GM18502 (cell line): ENCODE data around the gene SMIM7.

Experiments used
- ATAC-seq: cut with Tn5 transposase; IDR thresholded peaks from one replicate; pipeline ENCODE4 v1.9.1; 2021; ENCODE audit warnings: mild to moderate bottlenecking; ENCODE audit not compliant: unreplicated experiment, poor library complexity

SMIM7 gene

DNA sequence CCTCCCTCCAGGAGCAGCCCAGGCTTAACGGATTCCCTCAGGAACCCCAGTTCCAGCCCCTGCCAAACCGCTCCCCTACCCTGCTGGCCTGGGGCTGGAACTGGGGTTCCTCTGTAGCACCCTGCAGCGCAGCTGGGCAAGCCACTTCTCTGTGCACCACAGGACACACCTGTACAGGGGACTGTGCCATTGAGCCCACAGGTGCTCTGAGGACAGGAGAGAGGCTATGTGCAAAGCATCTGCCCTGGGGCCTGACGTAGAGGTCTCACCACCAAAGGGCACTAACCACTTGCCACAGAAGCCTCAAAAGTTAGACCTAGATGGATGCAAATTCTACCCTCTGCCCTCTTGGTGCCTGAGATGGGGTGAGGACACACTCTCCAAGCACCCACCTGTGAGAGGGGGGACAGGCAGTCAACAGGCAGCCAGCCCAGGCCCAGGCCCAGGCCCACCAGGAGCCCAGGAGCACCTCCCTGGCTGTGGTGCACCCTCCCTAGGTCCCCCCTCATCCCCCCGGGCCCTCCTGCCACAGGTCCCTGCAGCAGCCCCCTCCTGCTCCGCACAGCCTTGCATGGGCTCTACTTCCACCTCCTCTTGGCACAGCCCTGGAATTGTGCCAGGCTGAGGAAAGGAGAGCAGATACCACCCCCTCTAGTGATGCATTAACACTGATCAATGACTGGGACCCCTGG lies 60.1 kb downstream of the SMIM7 start:
- ATAC-seq, result no peak

DNA sequence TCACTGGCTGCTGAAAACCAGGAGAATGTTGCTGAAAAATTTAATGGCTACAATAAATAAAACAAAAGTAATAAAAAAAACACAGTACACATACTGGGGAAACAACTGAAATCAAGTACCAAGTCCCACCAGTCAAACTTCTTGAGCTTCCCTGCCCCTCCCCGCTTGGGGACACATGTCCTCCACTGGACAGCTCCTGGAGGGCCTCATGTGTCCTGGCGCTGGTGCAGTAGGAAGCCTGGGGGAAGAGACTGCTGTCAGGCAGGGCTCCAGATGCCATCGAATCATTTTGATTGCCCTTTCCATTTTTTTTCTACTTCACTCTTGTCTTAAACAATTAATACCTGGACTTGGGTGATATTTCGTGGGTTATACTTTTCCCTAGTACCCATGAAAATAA lies 61.1 kb downstream of the SMIM7 start:
- no peak for ATAC-seq

DNA sequence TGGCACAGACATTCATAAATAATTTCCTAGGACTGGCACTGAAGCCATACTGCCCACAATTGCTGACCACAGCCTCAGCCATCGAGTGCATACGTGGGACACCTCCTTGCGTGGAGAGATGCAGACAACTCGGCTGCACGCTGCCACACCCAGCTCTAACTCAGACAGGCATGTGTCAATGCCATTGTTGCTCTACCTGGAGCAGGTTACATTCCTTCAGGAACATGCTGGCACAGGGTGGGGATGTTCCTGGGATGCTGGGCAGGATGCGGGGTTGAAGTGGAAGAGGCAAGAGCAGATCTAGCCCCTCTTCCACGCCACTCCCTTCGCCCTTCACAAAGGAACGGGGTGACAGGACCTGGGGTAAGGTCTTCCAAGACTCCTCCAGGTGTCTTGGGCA lies 63.5 kb downstream of the SMIM7 start:
- ATAC-seq, result no peak
